AG04450 (cell line): ENCODE data around the gene MROH2A. TPM values are rescaled to one million over a fixed set of nuclear protein-coding genes. Genes with fewer than 3 reads are reported as not detected.

Experiments used
- CTCF ChIA-PET: fragments of 300-600, 350-600 bp; formaldehyde crosslinking; extraction: SDS; loops from one replicate; lab custom pipeline; 2022; ENCODE audit warnings: antibody characterized with exemption, inconsistent platforms; lab: Charles Lee
- POLR2A ChIA-PET: fragments of 350-600 bp; formaldehyde crosslinking; extraction: SDS; loops from one replicate; lab custom pipeline; 2021; ENCODE audit warnings: antibody characterized with exemption, inconsistent platforms; lab: Yijun Ruan, JAX
- DNase-seq: peaks from one replicate; pipeline ENCODE4 v3.0.0-alpha.2; 2011; ENCODE audit warnings: low read depth, low spot score
- H3K27ac ChIP-seq: one replicate; pipeline ENCODE4 v1.5.1; 2012; ENCODE audit warnings: low read depth, low read length, control low read depth
- H3K27me3 ChIP-seq: one replicate; pipeline ENCODE4 v1.6.0; 2012; ENCODE audit warnings: low read length; ENCODE audit not compliant: control insufficient read depth, insufficient read depth
- H3K4me3 ChIP-seq: 2 replicates; pipeline ENCODE4 v1.5.1; 2011; ENCODE audit warnings: mild to moderate bottlenecking, low read depth, low read length, control low read depth
- H3K9me3 ChIP-seq: 2 replicates; pipeline ENCODE4 v1.5.1; 2012; ENCODE audit warnings: low read length; ENCODE audit not compliant: control insufficient read depth, insufficient read depth
- CTCF ChIP-seq: IDR thresholded peaks from 2 replicates; pipeline ENCODE4 v1.5.1; 2011; ENCODE audit warnings: low read depth, low read length, control low read depth, inconsistent platforms
- polyA plus RNA-seq: library from polyadenylated mRNA; depleted of rRNA; stranded (reverse); fragments of >200 nt; gene quantifications from 2 replicates; pipeline ENCODE4 v1.2.3, GENCODE V29; 2011

The MROH2A gene
- polyA plus RNA-seq, 1 experiment = not detected

GRCh38 chr2:233816771-233817170 is 38.6 kb downstream of the MROH2A start:
- TF ChIP-seq CTCF = no peak
- Histone ChIP-seq H3K4me3 (no peak overlapping the region), H3K9me3 (no peaks in the 10 kb centered on the region; the same call in 1 of the 2 replicates), H3K27ac (no peak overlapping the region), H3K27me3 (peaks cover 2% of the 10 kb centered on the region)
- CTCF ChIA-PET = interaction anchor here (0.6 kb wide), 1 partner anchor 16 kb away, joined by 3 read pairs; no protein-coding TSS in a partner anchor
- POLR2A ChIA-PET = no interaction called here
- no peak for DNase-seq

GRCh38 chr2:233817361-233817911 is 39.3 kb downstream of the MROH2A start:
- POLR2A ChIA-PET = no interaction called here
- H3K27me3 ChIP-seq = peaks cover 6% of the 10 kb centered on the region
- TF ChIP-seq CTCF = no peak
- no peaks in the 10 kb centered on the region; the same call in 1 of the 2 replicates for H3K9me3 ChIP-seq
- no peak overlapping the region for H3K27ac ChIP-seq
- DNase-seq = no peak
- CTCF ChIA-PET = no interaction called here
- H3K4me3 ChIP-seq = no peak overlapping the region

- CTCF ChIA-PET = no interaction called here
- DNase-seq = no peak
- H3K9me3 ChIP-seq = no peaks in the 10 kb centered on the region; the same call in 1 of the 2 replicates
- no peak overlapping the region for H3K4me3 ChIP-seq
- POLR2A ChIA-PET = no interaction called here
- peaks cover 6% of the 10 kb centered on the region for H3K27me3 ChIP-seq
- H3K27ac ChIP-seq = no peak overlapping the region
- no peak for TF ChIP-seq CTCF
Measured at GRCh38 chr2:233817995-233818638, 40.0 kb downstream of the MROH2A start.

- no peak overlapping the region for H3K4me3 ChIP-seq
- ChIA-PET CTCF (no interaction called here), POLR2A (no interaction called here)
- no peak for TF ChIP-seq CTCF
- peaks cover 9% of the 10 kb centered on the region for H3K27me3 ChIP-seq
- H3K27ac ChIP-seq = no peak overlapping the region
- H3K9me3 ChIP-seq = no peaks in the 10 kb centered on the region; the same call in 1 of the 2 replicates
- no peak for DNase-seq
Measured at GRCh38 chr2:233818639-233819621, 40.8 kb downstream of the MROH2A start.
